ENCODE data around the gene UTP3.

GRCh38 chr4:70680934-70681333 is 7.4 kb upstream of the UTP3 start:
- TF ChIP-seq, protein P1, sequence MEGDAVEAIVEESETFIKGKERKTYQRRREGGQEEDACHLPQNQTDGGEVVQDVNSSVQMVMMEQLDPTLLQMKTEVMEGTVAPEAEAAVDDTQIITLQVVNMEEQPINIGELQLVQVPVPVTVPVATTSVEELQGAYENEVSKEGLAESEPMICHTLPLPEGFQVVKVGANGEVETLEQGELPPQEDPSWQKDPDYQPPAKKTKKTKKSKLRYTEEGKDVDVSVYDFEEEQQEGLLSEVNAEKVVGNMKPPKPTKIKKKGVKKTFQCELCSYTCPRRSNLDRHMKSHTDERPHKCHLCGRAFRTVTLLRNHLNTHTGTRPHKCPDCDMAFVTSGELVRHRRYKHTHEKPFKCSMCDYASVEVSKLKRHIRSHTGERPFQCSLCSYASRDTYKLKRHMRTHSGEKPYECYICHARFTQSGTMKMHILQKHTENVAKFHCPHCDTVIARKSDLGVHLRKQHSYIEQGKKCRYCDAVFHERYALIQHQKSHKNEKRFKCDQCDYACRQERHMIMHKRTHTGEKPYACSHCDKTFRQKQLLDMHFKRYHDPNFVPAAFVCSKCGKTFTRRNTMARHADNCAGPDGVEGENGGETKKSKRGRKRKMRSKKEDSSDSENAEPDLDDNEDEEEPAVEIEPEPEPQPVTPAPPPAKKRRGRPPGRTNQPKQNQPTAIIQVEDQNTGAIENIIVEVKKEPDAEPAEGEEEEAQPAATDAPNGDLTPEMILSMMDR (IDR thresholded peaks at IDR 0.05), result no peak
- TF ChIP-seq POLR2A (IDR thresholded peaks at IDR 0.05), result no peak

Data from thyroid gland (tissue), 4 donors.